Smooth muscle cell (in vitro differentiated cells): ENCODE data around the gene ITPR1. TPM values are rescaled to one million over a fixed set of nuclear protein-coding genes. Genes with fewer than 3 reads are reported as not detected.

Source experiments
- DNase-seq: peaks from one replicate; lab custom pipeline; 2025; ENCODE audit not compliant: unreplicated experiment; lab: John Stamatoyannopoulos, UW
- H2AFZ ChIP-seq: fragments of 200-600 bp; sonication (generic); 2 replicates; pipeline ENCODE4 v1.6.0; 2016; ENCODE audit warnings: antibody characterized with exemption, low read depth, mild to moderate bottlenecking
- H3F3A ChIP-seq: fragments of 200-600 bp; sonication (generic); 2 replicates; pipeline ENCODE4 v1.6.0; 2017; ENCODE audit warnings: antibody characterized with exemption, low read depth
- H3K27ac ChIP-seq: fragments of 200-600 bp; sonication (generic); 2 replicates; pipeline ENCODE4 v1.5.1; 2016; ENCODE audit warnings: low read depth, mild to moderate bottlenecking
- H3K27me3 ChIP-seq: fragments of 200-600 bp; sonication (generic); 2 replicates; pipeline ENCODE4 v1.6.1; 2016; ENCODE audit warnings: low read depth, mild to moderate bottlenecking
- H3K36me3 ChIP-seq: fragments of 200-600 bp; sonication (generic); 2 replicates; pipeline ENCODE4 v1.5.1; 2016; ENCODE audit warnings: low read depth
- H3K4me1 ChIP-seq: fragments of 200-600 bp; sonication (generic); 2 replicates; pipeline ENCODE4 v1.5.1; 2016; ENCODE audit warnings: low read depth
- H3K4me2 ChIP-seq: fragments of 200-600 bp; sonication (generic); 2 replicates; pipeline ENCODE4 v1.6.0; 2016; ENCODE audit warnings: mild to moderate bottlenecking
- H3K4me3 ChIP-seq: fragments of 200-600 bp; sonication (generic); 2 replicates; pipeline ENCODE4 v1.5.1; 2016; ENCODE audit warnings: mild to moderate bottlenecking
- H3K79me2 ChIP-seq: fragments of 200-600 bp; sonication (generic); 2 replicates; pipeline ENCODE4 v1.6.0; 2016; ENCODE audit warnings: low read depth, mild to moderate bottlenecking
- H3K9ac ChIP-seq: fragments of 200-600 bp; sonication (generic); 2 replicates; pipeline ENCODE4 v1.6.0; 2016; ENCODE audit warnings: low read depth
- H3K9me3 ChIP-seq: fragments of 200-600 bp; sonication (generic); replicated peaks from 2 replicates; pipeline ENCODE4 v1.5.1; 2016; ENCODE audit warnings: low read depth
- H4K20me1 ChIP-seq: fragments of 200-600 bp; sonication (generic); 2 replicates; pipeline ENCODE4 v1.6.0; 2016; ENCODE audit warnings: low read depth
- CTCF ChIP-seq: fragments of 200-600 bp; sonication (generic); IDR thresholded peaks from 2 replicates; pipeline ENCODE4 v1.5.1; 2017; ENCODE audit warnings: borderline replicate concordance, mild to moderate bottlenecking, antibody characterized with exemption; ENCODE audit not compliant: insufficient read depth, poor library complexity, severe bottlenecking
- WGBS: methylation state at CpG from one replicate; pipeline ENCODE4 v1.1.7; 2016; ENCODE audit warnings: low lambda C conversion rate; 5-methylcytosine and 5-hydroxymethylcytosine counted together
- polyA plus RNA-seq: library from polyadenylated mRNA; unstranded; fragments of >200 nt; fragmentation: Nextera tagmentation; extraction: Ambion mirVana; gene quantifications from 2 replicates; pipeline ENCODE4 v1.2.1, GENCODE V29; 2016
- total RNA-seq: library from RNA; depleted of rRNA; stranded (reverse); fragments of >200 nt; gene quantifications from 2 replicates; pipeline ENCODE4 v1.2.3, GENCODE V29; 2014

Gene ITPR1
- total and polyA plus RNA-seq, 2 experiments from 2014 or later = 16.4 to 28.6 TPM

DNA sequence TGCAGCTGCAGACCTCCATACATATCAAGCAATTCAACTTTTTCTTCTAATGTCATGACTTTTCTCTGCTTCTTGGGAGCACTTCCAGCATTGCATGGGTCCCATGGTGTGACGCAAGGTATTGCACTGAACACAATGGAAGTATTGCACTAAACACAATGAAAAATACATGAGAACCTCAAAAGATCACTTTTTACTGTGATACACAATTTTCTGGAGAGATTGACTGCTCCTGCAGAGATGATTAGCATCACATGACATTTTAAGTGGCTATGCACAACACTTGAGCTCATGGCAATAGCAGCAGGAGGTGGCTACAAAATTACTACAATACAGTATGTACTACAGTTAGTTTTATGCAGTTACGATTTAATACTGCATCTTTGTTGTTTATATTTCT lies 372.6 kb downstream of the ITPR1 start:
- no peaks in the 10 kb centered on the region for H3K79me2 ChIP-seq
- no peak for TF ChIP-seq CTCF

DNA sequence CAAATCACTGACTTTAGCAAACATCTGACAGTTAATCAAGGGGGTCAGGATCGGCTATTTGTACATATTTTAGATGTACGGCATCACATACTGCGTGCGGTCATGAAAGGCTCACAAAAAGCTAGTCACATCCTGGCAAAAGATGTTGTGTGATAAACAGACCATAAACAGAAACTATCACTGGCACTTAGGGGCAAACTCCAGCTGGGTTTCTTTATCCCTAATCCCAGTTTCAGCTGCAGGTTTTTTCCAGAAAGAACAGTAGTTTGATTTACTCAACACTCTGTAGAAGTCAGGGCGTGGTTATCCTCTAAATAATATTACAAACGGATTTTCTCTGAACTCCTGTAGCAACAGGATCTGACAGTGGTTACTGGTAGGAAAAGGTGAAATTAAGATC lies 373.7 kb downstream of the ITPR1 start:
- Histone ChIP-seq H3K9ac (peak overlapping the region; percentile 79), H3K27me3 (no peaks in the 10 kb centered on the region), H3K36me3 (no peaks in the 10 kb centered on the region), H3K4me2 (peak overlapping the region; percentile 79), H3K9me3 (no peaks in the 10 kb centered on the region), H2AFZ (peak overlapping the region; percentile 26), H4K20me1 (no peaks in the 10 kb centered on the region), H3F3A (peaks cover 9% of the 10 kb centered on the region), H3K4me3 (peak overlapping the region; percentile 2), H3K79me2 (no peaks in the 10 kb centered on the region), H3K27ac (peak overlapping the region; percentile 96), H3K4me1 (peaks cover 11% of the 10 kb centered on the region)
- DNase-seq = no peak
- 16% methylated on average over 6 of the region's 6 CpGs for WGBS
- no peak for TF ChIP-seq CTCF

More for the DNA sequence above, 372.6 kb downstream of the ITPR1 start:
- Histone ChIP-seq H3K4me3 (no peak overlapping the region), H3K27me3 (no peaks in the 10 kb centered on the region), H3K4me2 (no peak overlapping the region), H3K27ac (no peak overlapping the region), H3F3A (peaks cover 9% of the 10 kb centered on the region), H3K9me3 (peaks cover 7% of the 10 kb centered on the region), H2AFZ (no peak overlapping the region), H3K9ac (no peak overlapping the region), H3K4me1 (peaks cover 11% of the 10 kb centered on the region), H3K36me3 (no peaks in the 10 kb centered on the region), H4K20me1 (no peaks in the 10 kb centered on the region)
- WGBS = 99% methylated on average over 2 of the region's 2 CpGs
- DNase-seq = no peak

GRCh38 chr3:4877173-4877787 lies 384.1 kb downstream of the ITPR1 start:
- Histone ChIP-seq H3K27ac (no peak overlapping the region), H3K9ac (no peak overlapping the region), H3F3A (no peaks in the 10 kb centered on the region), H3K9me3 (no peaks in the 10 kb centered on the region), H3K27me3 (no peaks in the 10 kb centered on the region), H2AFZ (no peak overlapping the region), H4K20me1 (no peaks in the 10 kb centered on the region), H3K4me1 (no peaks in the 10 kb centered on the region), H3K36me3 (no peaks in the 10 kb centered on the region), H3K79me2 (no peaks in the 10 kb centered on the region), H3K4me2 (no peak overlapping the region), H3K4me3 (no peak overlapping the region)
- 91% methylated on average over 3 of the region's 3 CpGs for WGBS
- TF ChIP-seq CTCF = no peak
- DNase-seq = no peak

DNA sequence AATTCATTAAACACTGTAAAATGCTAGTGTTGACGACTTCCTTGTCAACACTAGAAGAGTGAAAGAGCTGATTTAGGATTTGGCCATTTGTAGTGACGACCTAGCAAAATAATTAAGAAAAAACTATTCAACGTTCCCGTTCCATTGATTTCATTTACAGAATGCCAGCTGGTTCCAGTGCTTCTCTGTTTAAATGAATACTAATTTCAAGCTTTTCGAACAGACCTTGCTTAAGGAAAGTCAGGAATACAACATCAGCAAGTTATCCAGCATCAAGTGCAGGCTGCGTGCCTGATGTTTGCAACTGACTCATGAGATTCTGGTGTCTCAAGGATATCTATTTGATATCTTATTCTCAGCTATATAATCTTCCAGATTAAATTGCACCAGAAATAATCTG lies 387.7 kb downstream of the ITPR1 start:
- no peaks in the 10 kb centered on the region for H3K79me2 ChIP-seq
- H2AFZ ChIP-seq = no peak overlapping the region
- H3K9ac ChIP-seq = no peak overlapping the region
- H3K9me3 ChIP-seq = no peaks in the 10 kb centered on the region
- 90% methylated on average over 6 of the region's 6 CpGs for WGBS
- no peaks in the 10 kb centered on the region for H3F3A ChIP-seq
- no peaks in the 10 kb centered on the region for H3K27me3 ChIP-seq
- no peak overlapping the region for H3K4me3 ChIP-seq
- DNase-seq = no peak
- H4K20me1 ChIP-seq = no peaks in the 10 kb centered on the region
- H3K4me2 ChIP-seq = no peak overlapping the region
- H3K27ac ChIP-seq = no peak overlapping the region
- no peak for TF ChIP-seq CTCF
- H3K4me1 ChIP-seq = no peaks in the 10 kb centered on the region
- no peaks in the 10 kb centered on the region for H3K36me3 ChIP-seq
